HCT116 (cell line): ENCODE measurements around the gene SNRNP27.

Source experiments
- CBX3 ChIP-seq: IDR thresholded peaks from 2 replicates; pipeline ENCODE4 v1.6.1; 2012; ENCODE audit warnings: low read depth
- EGR1 ChIP-seq: IDR thresholded peaks from 2 replicates; pipeline ENCODE4 v1.6.1; 2012; ENCODE audit warnings: low read depth
- JUND ChIP-seq: IDR thresholded peaks from 2 replicates; pipeline ENCODE4 v1.6.1; 2012
- POLR2A ChIP-seq: IDR thresholded peaks from 2 replicates; pipeline ENCODE4 v1.7.0; 2011; ENCODE audit warnings: borderline replicate concordance; ENCODE audit not compliant: insufficient read depth, insufficient read length; ENCODE audit errors: extremely low read depth
- TCF7L2 ChIP-seq: IDR thresholded peaks from 2 replicates; pipeline ENCODE4 v1.7.0; 2011; ENCODE audit warnings: borderline replicate concordance, inconsistent platforms; ENCODE audit not compliant: insufficient read depth, insufficient read length; ENCODE audit errors: extremely low read depth
- ZFX ChIP-seq: fragments of 450-650 bp; IDR thresholded peaks from 2 replicates; pipeline ENCODE4 v1.6.1; 2017
- TF ChIP-seq, protein P1 (sequence below), 3 experiments: fragments of 200-600 bp in 1 of 3; sonication (generic) in 1 of 3; IDR thresholded peaks in 2 of 3; conservative IDR thresholded peaks in 1 of 3; 2 replicates each; pipeline ENCODE4 v1.5.1; 2012 to 2017; ENCODE audit warnings: low read depth in 2 of 3, low read length in 2 of 3, antibody characterized with exemption in 1 of 3, borderline replicate concordance in 1 of 3, control low read depth in 1 of 3, mild to moderate bottlenecking in 1 of 3, mixed read lengths in 1 of 3, mixed run types in 1 of 3, moderate library complexity in 1 of 3; ENCODE audit not compliant: insufficient read depth in 1 of 3

- TF ChIP-seq TCF7L2 (no peak), JUND (no peak), POLR2A (no peak), ZFX (no peak), CBX3 (no peak), EGR1 (no peak)
- TF ChIP-seq, protein P1, sequence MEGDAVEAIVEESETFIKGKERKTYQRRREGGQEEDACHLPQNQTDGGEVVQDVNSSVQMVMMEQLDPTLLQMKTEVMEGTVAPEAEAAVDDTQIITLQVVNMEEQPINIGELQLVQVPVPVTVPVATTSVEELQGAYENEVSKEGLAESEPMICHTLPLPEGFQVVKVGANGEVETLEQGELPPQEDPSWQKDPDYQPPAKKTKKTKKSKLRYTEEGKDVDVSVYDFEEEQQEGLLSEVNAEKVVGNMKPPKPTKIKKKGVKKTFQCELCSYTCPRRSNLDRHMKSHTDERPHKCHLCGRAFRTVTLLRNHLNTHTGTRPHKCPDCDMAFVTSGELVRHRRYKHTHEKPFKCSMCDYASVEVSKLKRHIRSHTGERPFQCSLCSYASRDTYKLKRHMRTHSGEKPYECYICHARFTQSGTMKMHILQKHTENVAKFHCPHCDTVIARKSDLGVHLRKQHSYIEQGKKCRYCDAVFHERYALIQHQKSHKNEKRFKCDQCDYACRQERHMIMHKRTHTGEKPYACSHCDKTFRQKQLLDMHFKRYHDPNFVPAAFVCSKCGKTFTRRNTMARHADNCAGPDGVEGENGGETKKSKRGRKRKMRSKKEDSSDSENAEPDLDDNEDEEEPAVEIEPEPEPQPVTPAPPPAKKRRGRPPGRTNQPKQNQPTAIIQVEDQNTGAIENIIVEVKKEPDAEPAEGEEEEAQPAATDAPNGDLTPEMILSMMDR (IDR thresholded peaks at IDR 0.05 in 2 of 3, conservative IDR thresholded peaks at IDR 0.05 in 1 of 3; ENCODE audit: borderline replicate concordance in 1 of 3, insufficient read depth in 1 of 3, low read depth in 2 of 3, low read length in 2 of 3), result no peak
Measured at GRCh38 chr2:69932596-69932922, 38.8 kb downstream of the SNRNP27 start.
